HepG2 (cell line): ENCODE results near the gene MAB21L4. TPM values are rescaled to one million over a fixed set of nuclear protein-coding genes. Genes with fewer than 3 reads are reported as not detected.

Experiments used
- CHD2 ChIP-seq: IDR thresholded peaks from 2 replicates; pipeline ENCODE4 v1.6.1; 2011; ENCODE audit warnings: low read depth, low read length, improper control_type of control experiment
- GABPA ChIP-seq, 2 experiments: IDR thresholded peaks; 2 replicates each; pipeline ENCODE4 v1.6.1; 2011 to 2016; ENCODE audit warnings: low read depth in 2 of 2, low read length in 1 of 2, missing biosample characterization in 1 of 2, missing genetic modification characterization in 1 of 2
- MEIS1 ChIP-seq: sonication (generic); formaldehyde crosslinking; IDR thresholded peaks from 2 replicates; pipeline ENCODE4 v1.9.0; 2021; ENCODE audit warnings: mild to moderate bottlenecking, missing genetic modification reagents, moderate library complexity, borderline replicate concordance
- NBN ChIP-seq: fragments of 450-650 bp; conservative IDR thresholded peaks from 2 replicates; pipeline ENCODE4 v1.6.1; 2017
- SRSF4 ChIP-seq: fragments of 200-400 bp; formaldehyde crosslinking; IDR thresholded peaks from one replicate; pipeline ENCODE4 v1.6.1; 2018; ENCODE audit warnings: mild to moderate bottlenecking, low read depth, low read length, moderate library complexity; ENCODE audit not compliant: poor library complexity, severe bottlenecking
- STAT5B ChIP-seq: sonication (generic); formaldehyde crosslinking; IDR thresholded peaks from 2 replicates; pipeline ENCODE4 v1.4.0; 2020; ENCODE audit warnings: missing genetic modification reagents
- polyA plus RNA-seq, 8 experiments: library from polyadenylated mRNA; depleted of rRNA in 3 of 8; stranded (reverse) in 7 of 8; unstranded in 1 of 8; fragments of >200 nt; fragmentation: Illumina TruSeq in 4 of 8; extraction: Trizol in 4 of 8; gene quantifications; 2 replicates each; pipeline versions ENCODE4 v1.2.1 to v1.2.3, GENCODE V29; 2011 to 2016; ENCODE audit warnings: low read depth in 4 of 8, missing spikeins in 1 of 8, mixed read lengths in 1 of 8; ENCODE audit not compliant: insufficient read depth in 1 of 8
- total RNA-seq, 5 experiments: library from RNA; depleted of rRNA; stranded (reverse); fragments of >200 nt; fragmentation: Illumina TruSeq; extraction: Trizol; gene quantifications; 2 replicates each; pipeline ENCODE4 v1.2.3, GENCODE V29; 2016; ENCODE audit warnings: low read depth in 1 of 5
- TF ChIP-seq, protein P1 (sequence below): sonication (generic); formaldehyde crosslinking; IDR thresholded peaks from 2 replicates; pipeline ENCODE4 v1.5.0; 2020; ENCODE audit warnings: missing genetic modification reagents
- TF ChIP-seq, protein P2 (sequence below): sonication (generic); formaldehyde crosslinking; IDR thresholded peaks from 2 replicates; pipeline ENCODE4 v1.4.0; 2020; ENCODE audit warnings: missing genetic modification reagents
- TF ChIP-seq, protein P3 (sequence below): sonication (generic); formaldehyde crosslinking; IDR thresholded peaks from 2 replicates; pipeline ENCODE4 v1.4.0; 2020; ENCODE audit warnings: missing genetic modification reagents

MAB21L4 gene
- total and polyA plus RNA-seq, 2 of the 13 experiments (the other 11 are each of a cell fraction or from before 2014, with no cell fraction given), result 3.0 to 14.0 TPM

GRCh38 chr2:240888130-240888889 is 7.6 kb downstream of the MAB21L4 start (continued):
- TF ChIP-seq STAT5B (CRISPR knock-in tag) (no peak), NBN (no peak), GABPA (IDR thresholded peaks at IDR 0.05; ENCODE audit: low read depth, low read length) (no peak), GABPA (CRISPR knock-in tag; IDR thresholded peaks at IDR 0.05; ENCODE audit: low read depth) (no peak), MEIS1 (no peak), CHD2 (peak; percentile 19; the same call in 1 of the 2 replicates), SRSF4 (no peak)
- TF ChIP-seq, protein P1, sequence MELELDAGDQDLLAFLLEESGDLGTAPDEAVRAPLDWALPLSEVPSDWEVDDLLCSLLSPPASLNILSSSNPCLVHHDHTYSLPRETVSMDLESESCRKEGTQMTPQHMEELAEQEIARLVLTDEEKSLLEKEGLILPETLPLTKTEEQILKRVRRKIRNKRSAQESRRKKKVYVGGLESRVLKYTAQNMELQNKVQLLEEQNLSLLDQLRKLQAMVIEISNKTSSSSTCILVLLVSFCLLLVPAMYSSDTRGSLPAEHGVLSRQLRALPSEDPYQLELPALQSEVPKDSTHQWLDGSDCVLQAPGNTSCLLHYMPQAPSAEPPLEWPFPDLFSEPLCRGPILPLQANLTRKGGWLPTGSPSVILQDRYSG (CRISPR knock-in tag), result no peak
- TF ChIP-seq, protein P2, sequence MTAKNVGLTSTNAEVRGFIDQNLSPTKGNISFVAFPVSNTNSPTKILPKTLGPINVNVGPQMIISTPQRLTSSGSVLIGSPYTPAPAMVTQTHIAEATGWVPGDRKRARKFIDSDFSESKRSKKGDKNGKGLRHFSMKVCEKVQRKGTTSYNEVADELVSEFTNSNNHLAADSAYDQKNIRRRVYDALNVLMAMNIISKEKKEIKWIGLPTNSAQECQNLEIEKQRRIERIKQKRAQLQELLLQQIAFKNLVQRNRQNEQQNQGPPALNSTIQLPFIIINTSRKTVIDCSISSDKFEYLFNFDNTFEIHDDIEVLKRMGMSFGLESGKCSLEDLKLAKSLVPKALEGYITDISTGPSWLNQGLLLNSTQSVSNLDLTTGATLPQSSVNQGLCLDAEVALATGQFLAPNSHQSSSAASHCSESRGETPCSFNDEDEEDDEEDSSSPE, result no peak
- TF ChIP-seq, protein P3, sequence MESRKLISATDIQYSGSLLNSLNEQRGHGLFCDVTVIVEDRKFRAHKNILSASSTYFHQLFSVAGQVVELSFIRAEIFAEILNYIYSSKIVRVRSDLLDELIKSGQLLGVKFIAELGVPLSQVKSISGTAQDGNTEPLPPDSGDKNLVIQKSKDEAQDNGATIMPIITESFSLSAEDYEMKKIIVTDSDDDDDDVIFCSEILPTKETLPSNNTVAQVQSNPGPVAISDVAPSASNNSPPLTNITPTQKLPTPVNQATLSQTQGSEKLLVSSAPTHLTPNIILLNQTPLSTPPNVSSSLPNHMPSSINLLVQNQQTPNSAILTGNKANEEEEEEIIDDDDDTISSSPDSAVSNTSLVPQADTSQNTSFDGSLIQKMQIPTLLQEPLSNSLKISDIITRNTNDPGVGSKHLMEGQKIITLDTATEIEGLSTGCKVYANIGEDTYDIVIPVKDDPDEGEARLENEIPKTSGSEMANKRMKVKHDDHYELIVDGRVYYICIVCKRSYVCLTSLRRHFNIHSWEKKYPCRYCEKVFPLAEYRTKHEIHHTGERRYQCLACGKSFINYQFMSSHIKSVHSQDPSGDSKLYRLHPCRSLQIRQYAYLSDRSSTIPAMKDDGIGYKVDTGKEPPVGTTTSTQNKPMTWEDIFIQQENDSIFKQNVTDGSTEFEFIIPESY (CRISPR knock-in tag), result peak; percentile 99
- TF ChIP-seq, all 625 proteins: peak for 12
